ENCODE measurements around the gene TEX19.
"Not testable (repeated sequence)": the region's sequence is repeated elsewhere in the genome, so short reads cannot be mapped to it uniquely, and the experiment has no call there.

The TEX19 gene

GRCh38 chr17:82353484-82353883, 5.6 kb upstream of the TEX19 start:
- H3K27ac Mint-ChIP-seq = no peak overlapping the region

GRCh38 chr17:82354804-82355308, 4.2 kb upstream of the TEX19 start:
- peaks cover 35% of the 10 kb centered on the region for H3K4me1 Mint-ChIP-seq
- TF ChIP-seq CTCF (IDR thresholded peaks at IDR 0.05) = no peak
- H3K27me3 Mint-ChIP-seq (ENCODE audit: low read depth, poor library complexity) = peaks cover 32% of the 10 kb centered on the region
- H3K4me3 Mint-ChIP-seq = peak overlapping the region; percentile 30
- DNase-seq = no peak
- no peaks in the 10 kb centered on the region for H3K9me3 Mint-ChIP-seq
- no peaks in the 10 kb centered on the region for H3K36me3 Mint-ChIP-seq (ENCODE audit: low read depth)
- no peak overlapping the region for H3K27ac Mint-ChIP-seq

More at GRCh38 chr17:82353484-82353883, 5.6 kb upstream of the TEX19 start:
- no peaks in the 10 kb centered on the region for H3K36me3 Mint-ChIP-seq (ENCODE audit: low read depth)
- TF ChIP-seq CTCF (IDR thresholded peaks at IDR 0.05) = no peak
- H3K4me1 Mint-ChIP-seq = peaks cover 45% of the 10 kb centered on the region
- H3K9me3 Mint-ChIP-seq = no peaks in the 10 kb centered on the region
- no peak for DNase-seq
- peaks cover 23% of the 10 kb centered on the region for H3K27me3 Mint-ChIP-seq (ENCODE audit: low read depth, poor library complexity)
- no peak overlapping the region for H3K4me3 Mint-ChIP-seq

- TF ChIP-seq CTCF (IDR thresholded peaks at IDR 0.05) = no peak
- Mint-ChIP-seq H3K4me1 (peaks cover 35% of the 10 kb centered on the region), H3K27me3 (ENCODE audit: low read depth, poor library complexity) (peaks cover 32% of the 10 kb centered on the region), H3K36me3 (ENCODE audit: low read depth) (no peaks in the 10 kb centered on the region), H3K27ac (no peak overlapping the region), H3K4me3 (no peak overlapping the region), H3K9me3 (no peaks in the 10 kb centered on the region)
- no peak for DNase-seq
Observed at GRCh38 chr17:82355770-82356427, 3.1 kb upstream of the TEX19 start.

- DNase-seq = no peak
- Mint-ChIP-seq H3K36me3 (ENCODE audit: low read depth) (no peaks in the 10 kb centered on the region), H3K27me3 (ENCODE audit: low read depth, poor library complexity) (peaks cover 30% of the 10 kb centered on the region), H3K4me1 (peaks cover 26% of the 10 kb centered on the region), H3K4me3 (no peak overlapping the region), H3K9me3 (no peaks in the 10 kb centered on the region), H3K27ac (no peak overlapping the region)
- TF ChIP-seq CTCF (IDR thresholded peaks at IDR 0.05) = no peak
Observed at GRCh38 chr17:82356845-82357355, 2.1 kb upstream of the TEX19 start.

- Mint-ChIP-seq H3K9me3 (no peaks in the 10 kb centered on the region), H3K4me1 (peaks cover 26% of the 10 kb centered on the region), H3K27me3 (ENCODE audit: low read depth, poor library complexity) (peaks cover 35% of the 10 kb centered on the region), H3K36me3 (ENCODE audit: low read depth) (no peaks in the 10 kb centered on the region), H3K27ac (no peak overlapping the region), H3K4me3 (no peak overlapping the region)
- DNase-seq = no peak
- TF ChIP-seq CTCF (IDR thresholded peaks at IDR 0.05) = no peak
Observed at GRCh38 chr17:82357394-82357793, 1.7 kb upstream of the TEX19 start.

- not testable (repeated sequence) for H3K36me3 Mint-ChIP-seq (ENCODE audit: low read depth); H3K4me3 Mint-ChIP-seq; DNase-seq; H3K9me3 Mint-ChIP-seq; H3K27ac Mint-ChIP-seq
- Mint-ChIP-seq H3K27me3 (ENCODE audit: low read depth, poor library complexity) (peaks cover 35% of the 10 kb centered on the region), H3K4me1 (peaks cover 35% of the 10 kb centered on the region)
Observed at GRCh38 chr17:82359451-82360074, 516 bp downstream of the TEX19 start.

Data from nephron progenitor cell (in vitro differentiated cells).